ENCODE measurements around the gene ODF2. TPM values are rescaled to one million over a fixed set of nuclear protein-coding genes. Genes with fewer than 3 reads are reported as not detected.
A peak's percentile ranks its signal among the peaks of the same experiment; 100 is the strongest.

ODF2 gene
- total and polyA plus RNA-seq, 2 of the 13 experiments (the other 11 are each of a cell fraction or from before 2014, with no cell fraction given) = 9.8 to 31.3 TPM

- TF ChIP-seq TRAFD1 (CRISPR knock-in tag; IDR thresholded peaks at IDR 0.05; ENCODE audit: borderline replicate concordance) = no peak; the same call in 1 of the 2 replicates
- TF ChIP-seq XBP1 (CRISPR knock-in tag; IDR thresholded peaks at IDR 0.05) = no peak
- no peak for TF ChIP-seq SMARCC2 (IDR thresholded peaks at IDR 0.05)
- no peak for TF ChIP-seq PREB (CRISPR knock-in tag; IDR thresholded peaks at IDR 0.05)
- no peak for TF ChIP-seq MNT (IDR thresholded peaks at IDR 0.05)
- TF ChIP-seq TEAD2 (CRISPR knock-in tag; IDR thresholded peaks at IDR 0.05) = no peak
- no peak for TF ChIP-seq ZKSCAN1 (IDR thresholded peaks at IDR 0.05; ENCODE audit: low read length)
- TF ChIP-seq ZNF788 (CRISPR knock-in tag; IDR thresholded peaks at IDR 0.05; ENCODE audit: borderline replicate concordance) = peak; percentile 89; the same call in 1 of the 2 replicates
- peak; percentile 90 for TF ChIP-seq ZMAT3 (CRISPR knock-in tag; conservative IDR thresholded peaks at IDR 0.05)
- TF ChIP-seq MEF2D (CRISPR knock-in tag; IDR thresholded peaks at IDR 0.05) = no peak
- peak; percentile 95 for TF ChIP-seq POLR2G (IDR thresholded peaks at IDR 0.05; ENCODE audit: low read depth, low read length)
- TF ChIP-seq ZNF605 (CRISPR knock-in tag; IDR thresholded peaks at IDR 0.05) = peak; percentile 73
- TF ChIP-seq ZBTB34 (CRISPR knock-in tag; IDR thresholded peaks at IDR 0.05) = no peak
- TF ChIP-seq SP2 (CRISPR knock-in tag; IDR thresholded peaks at IDR 0.05) = peak; percentile 54
- no peak for TF ChIP-seq ZNF839 (CRISPR knock-in tag; IDR thresholded peaks at IDR 0.05; ENCODE audit: borderline replicate concordance)
- TF ChIP-seq MTA3 (CRISPR knock-in tag; IDR thresholded peaks at IDR 0.05) = no peak
- TF ChIP-seq ATF4 (CRISPR knock-in tag; IDR thresholded peaks at IDR 0.05) = no peak; a peak in 1 of 4 replicates
- TF ChIP-seq TSC22D2 (CRISPR knock-in tag; IDR thresholded peaks at IDR 0.05; ENCODE audit: borderline replicate concordance) = no peak
- no peak for TF ChIP-seq ZNF136 (CRISPR knock-in tag; IDR thresholded peaks at IDR 0.05; ENCODE audit: low read depth)
- 0 out of 2 replicates have a peak, but pooled peaks have one; percentile 36 for TF ChIP-seq IRX3 (CRISPR knock-in tag; IDR thresholded peaks at IDR 0.05; ENCODE audit: borderline replicate concordance, low read depth)
- no peak for TF ChIP-seq MTF2 (CRISPR knock-in tag; IDR thresholded peaks at IDR 0.05; ENCODE audit: borderline replicate concordance)
- peak; percentile 72; the same call in 1 of the 2 replicates for TF ChIP-seq TAF1 (CRISPR knock-in tag; IDR thresholded peaks at IDR 0.05)
These were observed 48.9 kb downstream of the ODF2 start, which contains the start of gene GLE1 (continued) for GRCh38 chr9:128504485-128505413.

Measured in HepG2 (cell line).